NCI-H2227 treated with DMSO at 0.1 percent for 48 hours (cell line): Measurements from ENCODE around the gene LRRC3.

Experiments
- DNase-seq: peaks from one replicate; lab custom pipeline; 2025; lab: John Stamatoyannopoulos, UW

The LRRC3 gene

GRCh38 chr21:44423941-44424607 lies 31.2 kb upstream of the LRRC3 start:
- no peak for DNase-seq

- no peak for DNase-seq
Measured at GRCh38 chr21:44424608-44425306, 30.6 kb upstream of the LRRC3 start.

GRCh38 chr21:44425307-44425894 lies 29.9 kb upstream of the LRRC3 start:
- no peak for DNase-seq

GRCh38 chr21:44425895-44426662 lies 29.2 kb upstream of the LRRC3 start:
- DNase-seq: no peak

DNA sequence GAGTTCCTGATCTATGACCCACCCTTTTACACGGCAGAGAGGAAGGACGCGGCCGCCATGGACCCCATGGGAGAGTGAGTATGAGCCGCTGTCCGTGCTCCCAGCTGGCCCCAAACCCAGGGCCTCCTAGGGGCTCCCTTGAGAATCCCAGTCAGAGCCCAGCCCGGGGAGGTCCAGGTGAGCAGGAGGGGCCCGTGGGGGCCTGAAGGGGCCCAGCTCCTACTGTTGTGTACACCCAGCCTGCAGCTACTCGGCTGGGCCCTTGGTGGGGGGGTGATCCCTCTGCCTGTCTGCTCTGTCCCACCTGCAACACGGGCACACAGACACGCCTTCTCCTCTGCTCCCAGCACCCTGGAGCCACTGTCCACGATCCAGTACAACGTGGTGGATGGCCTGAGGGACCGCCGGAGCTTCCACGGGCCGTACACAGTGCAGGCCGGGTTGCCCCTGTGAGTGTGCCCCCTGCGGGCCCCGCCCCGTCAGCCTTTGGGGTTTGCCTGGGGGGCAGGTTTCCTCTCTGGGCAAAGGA lies 28.6 kb upstream of the LRRC3 start:
- DNase-seq: no peak

DNA sequence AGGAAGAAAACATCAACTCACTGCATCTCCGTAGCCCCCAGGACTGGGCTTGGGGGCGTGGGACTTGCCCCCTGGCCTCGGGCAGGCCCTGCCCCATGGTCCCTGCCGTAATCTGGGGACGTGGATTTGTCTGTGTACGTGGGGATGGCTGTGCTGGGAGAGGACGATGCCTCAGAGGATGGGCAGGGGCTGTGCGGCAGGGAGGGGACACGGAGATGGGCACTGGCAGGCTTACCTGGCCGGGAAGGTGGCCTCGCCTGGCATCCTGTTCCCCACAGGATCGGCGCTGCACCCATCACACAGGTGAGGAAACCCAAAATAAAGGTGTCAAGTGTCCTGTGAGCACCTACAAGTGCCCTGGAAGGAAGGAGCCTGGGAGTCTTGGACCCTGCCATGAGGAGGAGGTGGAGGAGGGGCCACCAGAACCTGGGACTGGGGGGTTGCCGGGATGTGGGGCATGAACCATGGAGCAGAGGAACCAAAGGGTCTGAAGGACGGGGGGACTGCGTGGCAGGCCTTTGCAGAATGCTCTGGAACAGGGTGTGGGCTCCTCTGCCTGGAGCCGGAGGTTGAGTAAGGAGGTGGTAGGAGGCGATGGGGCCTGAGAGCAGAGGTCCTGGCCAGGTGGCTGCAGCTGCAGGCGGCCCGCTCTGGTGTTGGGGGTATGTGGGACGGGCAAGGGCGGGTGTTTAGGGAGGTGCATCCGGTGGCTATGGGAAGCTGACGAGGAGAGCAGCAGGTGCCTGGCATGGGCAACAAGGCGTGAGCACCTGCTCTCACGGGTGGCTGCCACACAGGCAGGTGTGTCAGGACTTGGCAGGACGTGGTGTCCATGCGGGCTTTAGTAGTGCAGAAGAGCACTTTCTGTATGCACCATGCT lies 27.8 kb upstream of the LRRC3 start:
- no peak for DNase-seq

DNA sequence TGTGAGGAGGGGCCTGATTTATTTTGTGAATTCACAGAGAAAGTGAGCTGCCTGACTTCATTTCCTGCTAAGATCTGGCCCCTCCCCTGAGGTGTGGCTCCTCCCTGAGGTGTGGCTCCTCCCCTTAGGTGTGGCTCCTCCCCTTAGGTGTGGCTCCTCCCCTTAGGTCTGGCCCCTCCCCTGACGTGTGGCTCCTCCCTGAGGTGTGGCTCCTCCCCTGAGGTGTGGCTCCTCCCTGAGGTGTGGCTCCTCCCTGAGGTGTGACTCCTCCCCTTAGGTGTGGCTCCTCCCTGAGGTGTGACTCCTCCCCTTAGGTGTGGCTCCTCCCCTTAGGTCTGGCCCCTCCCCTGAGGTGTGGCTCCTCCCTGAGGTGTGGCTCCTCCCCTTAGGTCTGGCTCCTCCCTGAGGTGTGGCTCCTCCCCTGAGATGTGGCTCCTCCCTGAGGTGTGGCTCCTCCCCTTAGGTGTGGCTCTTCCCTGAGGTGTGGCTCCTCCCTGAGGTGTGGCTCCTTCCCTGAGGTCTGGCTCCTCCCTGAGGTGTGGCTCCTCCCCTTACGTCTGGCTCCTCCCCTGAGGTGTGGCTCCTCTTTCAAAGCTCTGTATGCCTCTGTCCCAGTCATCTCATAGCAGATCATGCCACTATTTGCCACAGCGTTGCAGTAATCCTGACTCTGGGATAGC lies 26.9 kb upstream of the LRRC3 start:
- DNase-seq: no peak

- no peak for DNase-seq
Measured at GRCh38 chr21:44429894-44430293, 25.4 kb upstream of the LRRC3 start.

DNA sequence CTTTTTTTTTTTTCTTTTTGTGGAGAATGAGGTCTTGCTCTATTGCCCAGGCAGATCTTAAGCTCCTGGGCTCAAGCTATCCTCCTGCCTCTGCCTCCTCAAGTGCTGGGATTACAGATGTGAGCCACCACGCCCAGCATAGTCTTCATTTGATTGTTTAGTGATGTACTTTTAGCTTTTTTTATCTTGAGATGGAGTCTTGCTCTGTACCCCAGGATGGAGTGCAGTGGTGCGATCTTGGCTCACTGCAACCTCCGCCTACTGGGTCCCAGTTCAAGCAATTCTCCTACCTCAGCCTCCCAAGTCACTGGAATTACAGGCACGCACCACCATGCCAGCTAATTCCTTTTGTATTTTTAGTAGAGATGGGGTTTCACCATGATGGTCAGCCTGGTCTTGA lies 24.0 kb upstream of the LRRC3 start:
- DNase-seq: no peak

GRCh38 chr21:44432841-44433790 lies 22.2 kb upstream of the LRRC3 start:
- no peak for DNase-seq

GRCh38 chr21:44433791-44434567 lies 21.3 kb upstream of the LRRC3 start:
- DNase-seq: no peak

GRCh38 chr21:44434568-44434925 lies 20.8 kb upstream of the LRRC3 start:
- no peak for DNase-seq

DNA sequence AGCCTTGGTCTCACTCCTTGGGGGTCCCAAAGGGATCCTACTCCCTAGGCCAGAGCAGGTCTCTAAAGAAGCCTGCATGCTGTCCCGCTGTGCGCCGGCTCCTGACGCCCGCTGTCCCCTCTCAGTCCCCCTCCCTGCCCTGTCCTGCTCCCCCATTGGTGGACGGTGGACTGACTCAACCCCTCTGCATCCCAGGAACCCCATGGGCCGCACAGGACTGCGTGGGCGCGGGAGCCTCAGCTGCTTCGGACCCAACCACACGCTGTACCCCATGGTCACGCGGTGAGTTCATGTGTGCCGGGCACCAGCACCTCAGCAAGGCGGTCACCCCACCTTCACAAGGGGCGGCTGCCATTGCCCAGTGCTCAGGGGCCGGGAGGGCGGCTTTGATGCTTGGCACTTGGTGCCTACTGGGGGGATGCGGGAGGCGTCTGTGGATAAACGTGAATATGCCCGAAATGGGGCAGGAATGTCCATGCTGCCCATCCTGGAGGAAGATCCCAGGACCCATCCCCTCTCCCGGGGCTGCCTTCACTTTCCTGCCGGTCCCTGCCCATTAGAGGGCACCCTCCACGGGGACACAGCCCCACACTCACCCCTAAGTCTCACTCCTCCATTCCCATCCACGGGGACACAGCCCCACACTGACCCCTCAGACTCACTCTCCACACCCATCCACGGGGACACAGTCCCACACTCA lies 20.2 kb upstream of the LRRC3 start:
- DNase-seq: no peak

DNA sequence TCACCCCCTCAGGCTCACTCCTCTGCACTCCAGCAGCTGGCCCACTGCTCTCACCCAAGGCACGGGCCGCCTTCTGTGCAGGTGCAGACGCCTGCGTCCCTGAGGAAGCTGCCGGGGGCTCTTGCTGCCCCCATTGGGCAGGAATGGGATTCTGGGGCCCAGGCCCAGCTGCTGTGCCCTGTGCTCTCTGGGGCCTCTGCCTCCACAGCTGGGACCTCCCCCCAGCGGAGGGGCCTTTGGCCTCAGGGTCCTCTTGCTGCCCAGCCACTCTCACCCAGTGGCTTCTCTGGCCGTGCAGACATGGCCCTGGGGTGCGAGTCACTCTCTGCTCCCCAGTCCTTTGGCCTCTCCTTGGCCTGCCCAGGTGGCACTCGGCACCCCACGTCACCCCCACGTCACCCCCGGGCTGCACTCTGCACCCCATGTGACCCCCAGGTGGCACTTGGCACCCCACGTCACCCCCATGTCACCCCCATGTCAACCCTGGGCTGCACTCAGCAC lies 19.1 kb upstream of the LRRC3 start:
- DNase-seq: no peak

DNA sequence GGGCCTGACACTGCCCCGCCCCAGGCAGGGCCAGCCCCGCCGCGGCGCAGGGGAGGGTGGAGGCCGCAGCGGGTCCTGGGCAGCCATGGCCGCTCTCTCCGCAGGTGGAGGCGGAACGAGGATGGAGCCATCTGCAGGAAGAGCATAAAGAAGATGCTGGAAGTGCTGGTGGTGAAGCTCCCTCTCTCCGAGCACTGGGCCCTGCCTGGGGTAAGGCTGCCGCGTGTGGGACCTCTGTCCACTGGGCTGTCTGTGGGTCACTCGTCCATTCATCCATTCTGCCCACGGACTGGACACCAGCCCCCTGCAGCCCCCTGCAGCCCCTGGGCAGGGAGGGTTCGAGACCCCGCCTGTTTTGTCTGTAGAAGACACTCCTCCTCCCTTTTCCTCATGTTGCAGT lies 18.4 kb upstream of the LRRC3 start:
- no peak for DNase-seq

DNA sequence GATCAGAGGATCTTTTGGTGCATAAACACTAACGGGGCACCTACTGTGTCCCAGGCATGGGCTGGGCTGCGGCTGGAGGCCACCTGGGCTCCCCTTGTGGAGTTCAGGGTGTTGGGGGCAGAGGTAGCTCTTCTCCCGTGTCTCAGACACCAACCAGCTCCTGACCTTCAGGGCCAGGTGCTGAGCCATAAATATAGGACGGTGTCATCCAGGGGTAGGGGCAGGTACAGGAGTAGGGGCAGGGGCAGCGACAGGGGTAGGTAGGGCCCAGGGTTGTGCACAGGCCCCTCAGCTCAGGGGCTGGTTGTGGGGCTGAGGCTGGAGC lies 18.0 kb upstream of the LRRC3 start:
- DNase-seq: no peak

GRCh38 chr21:44437696-44438431 lies 17.4 kb upstream of the LRRC3 start:
- DNase-seq: no peak
